ENCODE results near the gene MED19.

Gene MED19

GRCh38 chr11:57680552-57680874 is 31.5 kb downstream of the MED19 start:
- no peak for DNase-seq (ENCODE audit: low read depth)
- H3K4me3 ChIP-seq (ENCODE audit: low read depth, low read length): no peak overlapping the region
- no peak for TF ChIP-seq CTCF (IDR thresholded peaks at IDR 0.05; ENCODE audit: control insufficient read depth, extremely low read depth, insufficient read depth)

- H3K4me3 ChIP-seq (ENCODE audit: low read depth, low read length): no peak overlapping the region
- DNase-seq (ENCODE audit: low read depth): no peak
- TF ChIP-seq CTCF (IDR thresholded peaks at IDR 0.05; ENCODE audit: control insufficient read depth, extremely low read depth, insufficient read depth): no peak
These were observed 32.6 kb downstream of the MED19 start for GRCh38 chr11:57679396-57679795.

GRCh38 chr11:57675176-57675941 is 36.7 kb downstream of the MED19 start:
- DNase-seq (ENCODE audit: low read depth): peak; percentile 72
- H3K4me3 ChIP-seq (ENCODE audit: low read depth, low read length): peak overlapping the region; percentile 34
- TF ChIP-seq CTCF (IDR thresholded peaks at IDR 0.05; ENCODE audit: control insufficient read depth, extremely low read depth, insufficient read depth): no peak

- no peak for TF ChIP-seq CTCF (IDR thresholded peaks at IDR 0.05; ENCODE audit: control insufficient read depth, extremely low read depth, insufficient read depth)
These were observed 37.8 kb downstream of the MED19 start for GRCh38 chr11:57674251-57674650.

GRCh38 chr11:57668434-57668782 is 43.6 kb downstream of the MED19 start:
- DNase-seq (ENCODE audit: low read depth): no peak
- no peak for TF ChIP-seq CTCF (IDR thresholded peaks at IDR 0.05; ENCODE audit: control insufficient read depth, extremely low read depth, insufficient read depth)
- H3K4me3 ChIP-seq (ENCODE audit: low read depth, low read length): peak overlapping the region; percentile 86

More at GRCh38 chr11:57674251-57674650, 37.8 kb downstream of the MED19 start:
- H3K4me3 ChIP-seq (ENCODE audit: low read depth, low read length): no peak overlapping the region
- no peak for DNase-seq (ENCODE audit: low read depth)

- peak; percentile 99 for DNase-seq (ENCODE audit: low read depth)
- TF ChIP-seq CTCF (IDR thresholded peaks at IDR 0.05; ENCODE audit: control insufficient read depth, extremely low read depth, insufficient read depth): peak; percentile 27
- peak within 1 kb of the TSS; percentile 86 for H3K4me3 ChIP-seq (ENCODE audit: low read depth, low read length)
These were observed 44.1 kb downstream of the MED19 start, which contains the start of gene ZDHHC5 for GRCh38 chr11:57667736-57668433. Gene ZDHHC5 (plus strand): TSS chr11:57668114. CDS start chr11:57673091, 4,977 bp downstream.

All from LNCaP clone FGC (cell line).